ENCODE measurements around the gene BMP6.
"Not testable (repeated sequence)": the region's sequence is repeated elsewhere in the genome, so short reads cannot be mapped to it uniquely, and the experiment has no call there.

Gene BMP6

DNA sequence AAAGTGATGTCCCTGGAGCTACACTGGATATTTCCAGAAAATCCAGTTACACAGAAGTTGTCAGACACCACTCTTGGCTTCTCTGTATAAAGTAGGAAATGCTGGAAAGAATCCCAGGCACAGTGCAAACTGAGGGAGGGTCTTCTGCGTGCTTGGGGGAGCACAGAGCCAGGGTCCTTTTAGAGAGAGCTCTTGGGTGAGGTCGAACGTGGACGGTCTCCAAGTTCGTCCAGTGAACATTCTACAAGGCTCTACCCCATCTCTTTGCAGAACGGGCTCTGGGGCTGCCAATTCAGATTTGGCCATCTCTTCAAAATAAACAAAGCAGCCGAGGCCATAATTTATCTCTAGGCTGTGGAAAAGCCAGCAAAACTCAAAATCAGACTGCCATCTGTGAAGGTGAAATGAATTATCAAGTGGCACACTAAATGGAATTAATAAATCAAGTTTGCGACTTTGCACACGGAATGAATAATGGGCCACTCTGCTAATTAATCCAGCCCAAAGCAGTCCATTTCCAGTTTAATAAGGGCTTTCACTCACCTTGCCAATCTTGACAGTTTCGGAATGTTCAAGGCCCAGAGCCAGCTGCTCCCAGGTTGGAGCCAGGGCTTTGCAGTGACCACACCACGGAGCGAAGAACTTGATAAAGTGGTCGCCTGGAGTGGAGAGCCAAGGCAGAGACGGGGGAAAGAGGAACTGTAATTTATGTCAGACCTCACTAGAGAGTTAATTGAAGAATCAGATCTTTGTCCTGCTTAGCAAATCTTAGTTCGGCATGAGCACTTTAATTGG lies 165.4 kb downstream of the BMP6 start:
- no peak for DNase-seq

DNA sequence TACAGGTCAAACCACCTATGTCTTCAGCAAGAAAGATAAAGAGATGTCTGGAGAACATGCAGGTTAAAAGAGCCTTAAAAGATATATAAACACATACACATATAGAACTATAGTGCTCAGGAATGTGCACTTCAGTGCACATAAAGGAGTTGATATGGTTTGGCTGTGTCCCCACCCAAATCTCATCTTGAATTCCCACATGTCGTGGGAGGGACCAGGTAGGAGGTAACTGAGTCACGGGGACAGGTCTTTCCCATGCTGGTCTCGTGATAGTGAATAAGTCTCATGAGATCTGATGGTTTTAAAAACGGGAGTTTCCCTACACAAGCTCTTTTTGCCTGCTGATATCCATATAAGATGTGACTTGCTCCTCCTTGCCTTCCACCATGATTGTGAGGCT lies 166.5 kb downstream of the BMP6 start:
- not testable (repeated sequence) for DNase-seq

DNA sequence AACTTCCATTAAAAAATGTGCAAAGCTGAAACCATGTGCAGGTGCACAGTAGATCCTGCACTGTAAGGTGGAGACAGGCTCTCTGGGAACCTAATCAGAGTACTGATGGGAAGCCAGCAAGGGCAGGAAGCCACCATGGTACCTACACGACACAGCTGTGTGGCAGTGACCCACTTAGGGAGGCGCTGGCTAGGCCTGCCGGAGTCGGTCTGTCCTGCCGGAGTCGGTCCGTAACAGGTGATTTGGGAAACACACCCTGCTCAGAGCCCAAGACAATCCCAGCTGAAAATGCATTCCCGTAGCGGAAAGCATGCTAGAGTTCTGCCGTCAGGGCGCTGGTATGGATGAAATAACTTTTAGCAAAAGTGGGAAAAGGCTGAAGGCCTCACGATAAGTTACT lies 167.4 kb downstream of the BMP6 start:
- no peak for DNase-seq

DNA sequence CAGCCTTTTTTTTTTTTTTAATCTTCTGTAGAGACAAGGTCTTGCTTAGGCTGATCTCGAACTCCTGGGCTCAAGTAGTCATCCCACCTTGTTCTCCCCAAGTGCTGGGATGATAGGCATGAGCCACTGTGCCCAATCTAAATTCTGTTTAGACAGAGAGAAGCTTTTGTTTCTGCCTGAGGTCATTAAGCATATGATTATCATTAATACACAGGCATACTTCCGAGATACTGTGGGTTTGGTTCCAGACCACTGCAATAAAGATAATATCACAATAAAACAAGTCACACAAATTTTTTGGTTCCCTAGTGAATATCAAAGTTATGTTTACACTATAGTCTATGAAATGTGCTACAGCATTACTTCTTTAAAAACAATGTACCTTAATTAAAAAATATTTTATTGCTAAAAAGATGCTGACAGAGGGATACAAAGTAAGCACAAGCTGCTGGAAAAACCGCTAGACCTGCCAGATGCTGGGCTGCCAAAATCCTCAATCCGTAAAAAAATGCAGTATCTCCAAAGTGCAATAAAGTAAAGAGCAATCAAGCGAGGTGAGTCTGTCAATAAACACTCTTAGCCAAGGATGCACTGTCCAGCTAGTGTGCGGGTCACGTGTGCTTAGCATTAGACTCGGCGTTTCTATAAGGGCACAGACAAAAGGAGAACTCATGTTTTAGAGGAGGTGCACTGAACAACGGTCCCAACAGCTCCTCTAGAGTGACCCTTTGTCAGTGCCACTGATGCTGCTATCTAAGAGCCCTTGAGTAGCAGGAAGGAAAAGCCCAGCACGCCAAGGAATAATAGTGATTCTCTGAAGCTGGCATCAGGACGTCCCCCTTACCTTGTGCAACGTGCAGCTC lies 168.6 kb downstream of the BMP6 start:
- no peak for DNase-seq

DNA sequence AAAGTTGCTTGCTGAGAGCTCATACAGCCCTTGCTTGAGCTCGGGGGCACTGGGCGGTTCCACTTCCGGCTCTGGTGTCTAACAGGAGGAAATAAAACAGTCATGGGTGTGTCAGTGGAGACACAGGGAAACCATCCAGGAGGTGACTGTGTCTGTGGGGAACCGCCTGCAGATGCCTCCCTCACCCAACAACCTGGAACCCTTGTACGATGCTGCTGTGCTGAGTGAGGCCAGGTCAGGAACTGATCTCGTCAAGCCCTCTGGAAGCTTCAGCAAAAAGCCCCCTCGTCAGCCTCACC lies 169.2 kb downstream of the BMP6 start:
- no peak for DNase-seq

DNA sequence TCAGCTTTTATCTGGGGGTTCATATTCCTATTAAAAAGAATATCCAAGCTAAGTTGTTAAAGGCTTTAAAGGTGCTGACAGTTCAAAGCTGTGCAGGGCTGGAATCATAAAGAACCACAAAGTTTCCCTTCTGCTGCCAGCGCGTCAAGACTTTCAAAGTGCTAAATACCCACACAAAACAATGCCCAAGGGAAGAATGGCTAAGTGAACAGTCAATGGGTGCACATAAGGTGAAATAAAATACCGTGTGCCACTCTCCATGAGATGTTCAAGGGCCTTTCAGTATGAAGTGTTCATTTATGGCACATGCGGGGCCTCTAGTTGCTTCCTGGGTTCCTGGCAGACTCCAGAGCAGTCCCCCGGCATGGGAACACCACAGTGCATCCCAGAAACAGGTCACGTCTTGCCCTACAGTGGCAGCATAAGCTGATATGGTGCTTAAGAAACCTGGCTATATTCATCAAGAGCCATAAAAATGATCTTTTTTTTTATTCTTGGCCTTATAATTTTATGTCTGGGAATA lies 170.6 kb downstream of the BMP6 start:
- no peak for DNase-seq

DNA sequence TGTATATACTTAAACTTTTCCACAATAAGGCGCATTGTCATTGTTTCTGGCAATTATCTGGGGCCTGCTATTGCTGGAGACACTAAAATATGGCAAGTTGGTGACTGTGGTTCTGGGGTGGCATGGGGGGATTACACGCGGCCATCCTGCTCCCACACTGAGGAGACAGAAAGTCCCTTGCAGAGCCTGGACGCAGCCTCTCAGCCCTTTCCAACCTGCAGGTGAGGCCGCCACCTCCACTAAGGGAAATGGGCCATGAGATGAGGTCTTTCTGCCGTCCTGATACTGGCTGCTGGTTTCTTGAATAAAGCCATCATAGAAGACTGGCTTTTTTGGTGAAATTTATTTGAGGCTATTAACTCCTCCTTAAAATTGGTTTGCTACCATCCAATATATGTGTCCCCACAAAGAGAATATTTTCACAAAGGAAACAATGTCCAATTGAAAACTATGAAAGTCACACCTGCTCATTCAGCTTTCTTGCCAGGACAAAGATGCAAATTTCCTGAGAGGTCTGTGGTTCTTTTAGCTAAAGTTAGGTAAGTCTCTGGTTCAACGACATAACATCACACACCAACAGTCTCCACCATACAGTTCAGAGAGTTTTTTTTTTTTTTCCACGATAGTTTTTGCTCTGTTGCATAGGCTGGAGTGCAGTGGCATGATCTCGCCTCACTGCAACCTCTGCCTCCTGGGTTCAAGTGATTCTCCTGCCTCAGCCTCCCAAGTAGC lies 171.7 kb downstream of the BMP6 start:
- DNase-seq = no peak

DNA sequence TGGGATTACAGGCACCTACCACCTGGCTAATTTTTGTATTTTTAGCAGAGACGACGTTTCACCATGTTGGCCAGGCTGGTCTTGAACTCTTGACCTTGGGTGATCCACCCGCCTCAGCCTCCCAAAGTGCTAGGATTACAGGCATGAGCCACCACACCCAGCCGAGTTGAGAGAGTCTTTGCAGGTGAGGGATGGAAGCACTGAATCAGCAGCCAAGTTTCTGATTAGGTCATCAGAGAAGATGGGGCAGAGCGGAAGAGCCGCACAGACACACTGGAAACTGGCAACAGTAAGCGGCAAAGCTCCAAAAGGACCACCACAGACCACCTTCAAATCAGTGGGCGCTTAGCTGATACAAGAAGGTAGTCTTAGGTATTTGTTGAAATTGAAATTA lies 172.3 kb downstream of the BMP6 start:
- DNase-seq = not testable (repeated sequence)

DNA sequence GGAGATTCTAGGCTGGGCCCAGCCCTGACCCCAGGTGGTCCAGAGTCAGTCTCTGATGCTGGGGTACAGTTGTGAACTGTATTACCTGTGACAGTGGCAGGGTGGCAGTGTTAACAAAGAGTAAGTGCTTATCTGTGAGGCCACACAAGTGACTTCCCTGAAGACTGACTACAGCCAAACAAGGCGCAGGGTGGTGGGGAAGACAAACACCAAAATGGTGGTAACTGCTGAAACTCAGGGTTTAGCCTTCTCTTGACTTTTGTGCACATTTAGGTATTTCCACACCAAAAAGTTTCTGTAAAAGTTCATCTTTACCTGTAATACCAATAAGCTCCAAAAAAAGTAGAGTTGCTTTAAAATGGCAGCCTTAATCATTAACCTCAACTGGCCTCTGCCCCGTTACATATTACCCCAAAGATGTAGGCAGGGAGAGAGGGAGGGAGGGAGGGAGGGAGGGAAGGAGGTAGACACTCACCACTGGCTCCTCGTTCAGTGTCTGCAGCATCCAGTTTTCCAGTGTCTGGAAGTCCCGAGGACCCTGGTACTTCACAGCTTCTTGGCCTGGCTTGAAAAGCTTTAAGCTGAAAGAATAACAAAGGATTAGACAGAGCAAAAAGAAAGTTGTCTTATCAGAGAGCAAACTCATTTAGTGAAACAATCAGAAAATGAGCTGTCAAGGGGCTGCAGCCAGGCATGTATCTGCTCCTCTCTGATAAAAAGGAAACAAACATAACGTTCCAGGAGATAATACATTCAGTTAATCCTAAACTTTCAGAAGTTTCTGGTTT lies 173.4 kb downstream of the BMP6 start:
- no peak for DNase-seq

DNA sequence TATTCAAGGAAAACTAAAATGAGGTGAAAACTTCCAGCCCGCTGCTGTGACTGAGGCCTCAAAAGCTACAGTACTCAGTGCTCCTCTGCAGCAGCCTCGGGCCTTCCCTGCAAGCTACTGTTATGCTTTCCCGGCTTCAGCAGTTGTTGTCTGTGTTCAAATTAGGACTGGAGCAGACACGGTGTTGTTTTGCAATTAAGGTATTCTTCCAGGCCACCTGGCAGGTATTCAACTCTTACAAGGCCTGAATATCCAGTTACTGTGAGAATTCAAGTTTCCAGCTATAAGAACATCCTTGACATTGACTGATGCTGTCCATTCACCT lies 174.0 kb downstream of the BMP6 start:
- DNase-seq = no peak

DNA sequence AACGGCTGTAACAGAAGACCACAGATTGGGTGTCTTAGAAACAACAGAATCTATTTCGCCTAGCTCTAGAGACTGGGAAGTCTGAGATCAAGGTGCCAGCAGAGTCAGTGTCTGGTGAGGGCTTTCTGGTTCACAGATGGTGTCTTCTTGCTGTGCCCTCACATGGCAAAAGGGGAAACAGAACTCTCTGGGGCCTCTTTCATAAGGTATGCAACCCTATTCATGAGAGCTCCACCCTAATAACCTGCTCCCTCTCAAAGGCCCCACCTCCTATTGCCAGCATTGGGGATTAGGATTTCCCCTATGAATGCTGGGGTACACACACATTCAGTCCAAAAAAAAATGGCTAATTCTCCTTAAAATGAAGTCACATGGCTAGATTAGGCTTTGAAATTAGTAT lies 174.7 kb downstream of the BMP6 start:
- no peak for DNase-seq

DNA sequence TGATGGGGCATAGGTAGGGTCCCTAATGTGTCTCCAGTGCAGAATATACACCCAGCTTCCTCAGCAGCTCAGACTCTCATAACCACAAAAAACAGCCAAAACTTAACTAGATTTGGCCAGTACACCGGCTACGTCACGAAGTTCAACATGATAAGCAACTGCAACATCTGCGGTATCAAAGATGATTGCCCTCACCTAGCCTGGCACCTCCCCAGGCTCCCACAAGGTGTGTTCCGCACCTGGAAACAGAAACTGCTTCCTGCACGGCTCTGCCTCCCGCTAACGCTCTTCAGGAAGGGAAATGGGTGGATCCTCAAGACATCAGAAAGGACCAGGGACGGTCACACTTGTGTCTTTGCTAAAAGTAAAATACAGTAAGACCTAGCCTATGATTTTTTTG lies 175.2 kb downstream of the BMP6 start:
- no peak for DNase-seq

DNA sequence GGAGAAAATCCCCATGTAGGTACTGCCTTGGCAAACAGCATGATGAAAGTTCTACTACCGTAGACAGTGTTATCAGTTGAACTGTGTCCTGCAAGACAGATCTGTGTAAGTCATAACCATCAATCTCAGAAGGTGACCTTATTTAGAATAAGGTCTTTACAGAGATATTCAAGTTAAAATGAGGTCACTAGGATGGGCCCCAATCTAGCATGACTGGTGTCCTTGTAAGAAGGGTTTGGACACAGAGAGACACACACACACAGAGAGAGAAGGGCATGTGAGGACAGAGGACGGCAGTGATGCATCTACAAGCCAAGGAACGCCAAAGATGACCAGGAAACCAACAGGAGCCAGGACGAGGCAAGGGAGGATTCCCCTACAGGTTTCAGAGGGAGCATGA lies 175.9 kb downstream of the BMP6 start:
- no peak for DNase-seq

DNA sequence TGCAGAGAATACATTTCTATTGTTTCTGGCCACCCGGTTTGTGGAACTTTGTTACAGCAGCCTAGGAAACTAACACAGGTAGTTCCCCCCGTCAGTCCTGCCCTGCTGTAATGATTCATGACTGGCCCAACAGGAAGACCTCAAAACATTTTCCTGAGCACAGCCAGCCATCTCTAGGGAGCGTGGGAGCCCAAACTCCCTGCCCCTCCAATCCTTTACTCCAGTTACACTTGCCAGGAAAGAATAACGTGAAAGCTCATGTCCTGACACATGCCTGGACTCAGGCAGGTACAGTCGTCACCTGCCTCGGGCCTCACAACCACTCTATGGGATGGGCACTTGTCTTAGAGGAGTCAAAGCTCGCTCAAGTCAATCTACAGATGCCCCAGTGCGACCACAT lies 176.3 kb downstream of the BMP6 start:
- DNase-seq = no peak

DNA sequence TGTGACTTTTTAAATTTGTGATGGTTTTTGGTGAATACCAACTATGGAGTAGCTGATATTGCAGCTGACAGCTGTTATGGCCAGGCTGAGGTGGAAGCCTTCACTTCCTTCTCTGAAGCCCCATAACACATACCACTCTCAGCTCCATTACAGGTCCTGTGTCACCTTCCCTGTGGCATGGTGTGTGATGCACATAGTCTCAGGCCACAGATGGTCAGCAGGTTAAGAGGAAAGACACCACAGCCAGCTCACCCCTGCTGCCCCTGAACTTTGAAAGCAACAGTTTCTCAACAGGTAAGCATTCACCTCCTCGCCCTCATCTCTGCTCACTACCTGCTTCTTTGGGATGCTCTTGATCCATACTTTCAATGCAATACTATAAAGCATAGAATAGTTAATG lies 177.0 kb downstream of the BMP6 start:
- DNase-seq = no peak

DNA sequence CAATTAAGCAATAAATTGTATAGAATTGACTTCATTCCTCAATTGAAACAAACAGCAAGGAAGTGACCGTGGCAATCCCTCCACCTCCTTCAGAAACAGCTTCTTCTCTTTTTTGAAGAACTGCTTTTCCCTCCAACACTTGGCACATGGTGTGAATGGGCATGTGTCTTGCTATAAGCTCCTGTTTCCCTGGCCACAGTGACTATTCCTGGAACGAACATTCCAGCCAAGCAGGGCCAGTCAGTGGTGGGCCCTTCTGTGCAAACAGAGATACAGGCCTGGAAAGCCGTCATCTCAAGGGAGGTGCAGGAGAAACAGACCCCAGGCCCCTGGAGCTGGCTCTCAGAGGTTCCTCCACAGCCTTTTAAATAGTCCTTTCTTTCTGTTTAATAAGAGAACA lies 177.8 kb downstream of the BMP6 start:
- DNase-seq = no peak

DNA sequence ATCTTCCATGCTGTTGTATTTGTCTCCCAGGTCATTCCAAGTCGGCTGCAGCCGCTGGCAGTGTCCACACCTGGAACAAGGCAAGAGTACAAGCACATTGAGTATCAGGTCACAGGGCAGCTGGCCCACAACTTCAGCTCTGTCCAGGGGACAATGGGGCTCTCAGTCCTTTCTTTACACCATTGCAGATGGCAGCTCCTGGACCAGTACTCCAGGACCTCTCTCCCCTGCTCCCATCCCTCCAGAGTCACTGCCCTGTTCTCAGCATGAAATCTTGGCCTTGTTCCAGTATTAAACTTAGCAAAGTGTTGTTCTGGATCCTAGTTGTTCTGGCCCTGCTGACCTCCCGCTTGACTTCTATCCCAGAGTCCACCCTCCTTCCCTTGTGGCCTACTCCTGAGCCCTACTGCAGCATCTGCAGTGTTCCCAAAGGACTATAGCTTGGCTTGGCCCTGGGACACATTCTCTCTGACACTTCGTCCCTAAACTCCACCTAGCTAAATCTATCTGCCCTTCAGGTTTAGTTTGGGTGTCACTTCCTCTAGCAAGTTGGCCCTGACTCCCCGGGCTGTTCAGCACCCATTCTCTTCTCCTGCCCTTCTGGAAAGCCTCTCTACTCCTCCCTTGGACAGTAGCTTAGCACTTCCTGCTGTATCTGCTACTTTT lies 178.9 kb downstream of the BMP6 start:
- no peak for DNase-seq

DNA sequence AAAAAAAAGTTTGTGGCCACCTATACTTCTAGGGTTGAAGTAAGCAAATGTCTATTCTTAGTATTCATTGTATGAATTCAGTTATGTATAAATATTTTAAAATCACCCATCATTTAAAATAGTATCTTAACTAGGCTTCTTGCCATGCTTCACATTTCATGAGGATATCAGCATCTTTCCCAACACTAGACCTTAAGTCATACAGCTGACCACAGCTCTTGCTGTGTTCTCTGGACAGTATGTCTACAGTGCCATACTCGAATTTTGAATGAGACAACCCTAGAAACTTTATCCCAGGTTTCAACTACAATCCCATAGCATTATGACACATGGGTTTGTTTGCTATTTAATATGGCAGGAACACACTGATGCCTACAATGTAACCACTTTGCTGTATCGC lies 179.5 kb downstream of the BMP6 start:
- no peak for DNase-seq

DNA sequence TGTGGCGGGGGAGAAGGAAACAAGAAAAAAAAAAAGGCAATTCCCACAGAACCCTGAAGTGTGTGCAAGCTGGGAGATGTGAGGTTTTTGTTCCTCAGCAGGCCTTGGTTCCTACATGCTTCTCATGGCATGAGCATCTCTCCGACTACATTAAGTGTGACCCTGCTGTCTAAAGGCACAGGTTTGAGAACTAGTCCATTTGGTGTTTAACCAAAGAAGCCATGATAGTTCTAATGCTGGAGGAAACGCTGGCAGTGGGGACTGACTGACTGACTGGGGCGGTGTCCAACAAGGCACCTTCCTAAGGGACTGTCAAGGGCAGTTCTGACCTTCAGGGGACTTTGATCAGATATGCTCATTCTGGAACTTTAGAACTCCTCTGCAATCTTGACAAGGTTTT lies 180.8 kb downstream of the BMP6 start:
- no peak for DNase-seq

DNA sequence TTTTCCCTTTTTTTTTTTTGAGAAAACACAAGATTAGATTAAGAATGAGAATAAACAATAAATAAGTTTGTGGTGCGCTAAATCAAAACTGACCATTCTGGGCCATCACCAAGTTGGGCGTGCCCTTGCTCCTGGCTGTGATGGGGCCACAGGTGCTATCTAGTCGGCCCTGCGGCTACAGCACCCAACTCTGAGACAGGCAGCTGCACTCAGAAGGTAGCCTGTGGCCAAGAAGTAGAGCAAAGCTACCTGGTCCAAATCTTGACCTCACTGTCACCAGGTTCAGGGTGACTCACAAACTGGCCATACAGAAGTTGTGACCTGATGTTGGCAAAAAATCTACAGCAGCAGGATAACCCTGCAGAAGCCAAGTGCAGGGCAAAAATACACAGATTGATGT lies 181.3 kb downstream of the BMP6 start:
- no peak for DNase-seq

DNA sequence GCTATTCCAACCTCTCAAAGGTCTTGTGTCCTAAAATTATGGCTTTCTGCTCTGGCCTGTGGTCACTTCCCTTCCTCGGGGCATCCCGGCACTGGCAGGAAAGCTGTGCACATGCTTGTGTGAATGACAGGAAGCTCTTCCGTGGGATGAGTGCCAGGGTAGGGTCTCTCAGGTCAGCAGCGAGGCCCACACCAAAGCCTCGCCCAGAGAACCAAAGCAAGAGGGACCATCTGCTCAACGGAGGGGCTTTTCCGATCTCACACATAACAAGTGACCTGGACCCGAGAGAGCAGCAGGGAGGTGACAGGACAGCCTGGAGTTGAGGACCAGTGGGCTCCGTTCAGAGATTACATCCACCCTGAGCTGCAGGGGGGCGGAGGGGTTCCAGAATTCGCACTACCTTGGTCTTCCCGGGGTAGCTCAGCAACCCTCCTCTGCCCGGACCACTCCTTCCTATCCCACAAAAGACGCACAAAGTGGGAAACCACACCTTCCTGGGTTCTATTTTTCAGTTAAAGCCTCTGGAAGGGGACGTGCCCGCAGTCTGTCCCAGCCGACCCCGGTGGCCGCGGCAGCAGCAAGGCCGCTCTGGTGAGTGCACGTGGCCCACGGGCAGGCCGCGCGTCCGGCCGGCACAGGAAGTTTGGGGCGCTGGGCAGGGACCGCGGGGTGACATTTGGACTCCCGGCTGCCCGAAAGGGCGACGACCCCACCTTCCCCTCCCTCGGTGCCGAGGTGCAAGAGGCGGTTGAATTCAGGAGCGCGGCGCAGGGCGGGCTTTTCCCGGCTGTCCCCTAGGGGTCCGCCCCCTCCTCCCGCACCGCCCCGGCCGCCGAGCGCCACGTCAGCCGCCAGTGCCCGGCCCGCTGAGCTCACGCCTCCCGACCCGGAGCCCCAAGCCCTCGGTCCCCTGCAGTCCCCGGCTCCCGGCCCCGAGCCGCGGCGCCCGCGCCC lies 183.7 kb downstream of the BMP6 start:
- DNase-seq = peak; percentile 29

Data from CD4-positive, alpha-beta T cell treated with Interleukin-12 subunit alpha and Interleukin-12 subunit beta, for 1 hour (primary cell).